ENCODE data around the gene KRT81.
"Not testable (repeated sequence)": the region's sequence is repeated elsewhere in the genome, so short reads cannot be mapped to it uniquely, and the experiment has no call there.

- TF ChIP-seq CTCF (conservative IDR thresholded peaks at IDR 0.05); ZFX (IDR thresholded peaks at IDR 0.05): not testable (repeated sequence)
These were observed 39.1 kb downstream of the KRT81 start for GRCh38 chr12:52252175-52252615.

Measured in C4-2B (cell line).